Gastrocnemius medialis (tissue), 4 donors: ENCODE measurements around the gene BAK1. TPM values are rescaled to one million over a fixed set of nuclear protein-coding genes. Genes with fewer than 3 reads are reported as not detected.
"Not testable (repeated sequence)": the region's sequence is repeated elsewhere in the genome, so short reads cannot be mapped to it uniquely, and the experiment has no call there.

ENCODE experiments used
- ATAC-seq, 2 donors: fragments of 150-250 bp; one replicate each; pipeline ENCODE4 v1.9.1; 2016
- DNase-seq, 2 donors: peaks; one replicate each; pipeline ENCODE4 v3.0.0-alpha.2; 2019
- H3K27ac ChIP-seq, 4 donors: fragments of 200-600 bp; sonication (generic); 1 replicate in 1 of 4; 2 replicates in 3 of 4; pipeline ENCODE4 v1.5.1; 2016 to 2018; ENCODE audit warnings: mild to moderate bottlenecking in 2 of 4, moderate library complexity in 1 of 4
- H3K27me3 ChIP-seq, 3 donors: fragments of 200-600 bp; sonication (generic) in 2 of 3; 1 replicate in 1 of 3; 2 replicates in 2 of 3; pipeline versions ENCODE4 v1.5.1 to v1.6.0; 2016 to 2019; ENCODE audit warnings: mild to moderate bottlenecking in 1 of 3, moderate library complexity in 1 of 3
- H3K36me3 ChIP-seq, 2 donors: fragments of 200-600 bp; sonication (generic) in 1 of 2; one replicate each; pipeline ENCODE4 v1.5.1; 2017 to 2018
- H3K4me1 ChIP-seq, 2 donors: fragments of 200-600 bp; sonication (generic) in 1 of 2; one replicate each; pipeline ENCODE4 v1.5.1; 2016 to 2017; ENCODE audit warnings: mild to moderate bottlenecking in 2 of 2
- H3K4me3 ChIP-seq, 4 donors: fragments of 200-600 bp; sonication (generic) in 3 of 4; 1 replicate in 1 of 4; 2 replicates in 3 of 4; pipeline ENCODE4 v1.5.1; 2016 to 2019; ENCODE audit warnings: mild to moderate bottlenecking in 2 of 4
- H3K9me3 ChIP-seq, 3 donors: fragments of 200-600 bp; sonication (generic) in 2 of 3; 1 replicate in 1 of 3; 2 replicates in 2 of 3; pipeline ENCODE4 v1.5.1; 2016 to 2019
- POLR2A ChIP-seq, 2 donors: fragments of 450-650 bp; IDR thresholded peaks; one replicate each; pipeline ENCODE4 v1.6.1; 2017; ENCODE audit warnings: antibody characterized with exemption in 2 of 2, mild to moderate bottlenecking in 2 of 2, moderate library complexity in 2 of 2
- in situ Hi-C, 4 donors: fragments of 200-750 bp; cut with MboI; loops; one replicate each; pipeline versions ENCODE4 v1.15.0 to v1.8.0; 2017; ENCODE audit warnings: low sequenced_read_pairs in 4 of 4
- intact Hi-C: fragments of 100-400 bp; cut with DNase I; formaldehyde crosslinking; loops from one replicate; pipeline ENCODE4 v1.15.1; 2023; ENCODE audit warnings: low total_unique reads
- total RNA-seq, 4 donors: library from RNA; depleted of rRNA; stranded (reverse); fragments of >200 nt; gene quantifications; one replicate each; pipeline versions ENCODE4 v1.1.0 to v1.2.3, GENCODE V29; 2016
- TF ChIP-seq, protein P1 (sequence below), 5 experiments: fragments of 450-650 bp in 3 of 5; fragments of 200-600 bp in 2 of 5; sonication (generic) in 2 of 5; IDR thresholded peaks in 4 of 5; conservative IDR thresholded peaks in 1 of 5; 1 replicate in 4 of 5; 2 replicates in 1 of 5; pipeline ENCODE4 v1.5.1; 2016 to 2019; ENCODE audit warnings: antibody characterized with exemption in 5 of 5, mild to moderate bottlenecking in 3 of 5, moderate library complexity in 3 of 5

BAK1 gene
- total RNA-seq, 4 donors from 2014 or later = 5.8 to 11.7 (median 8.2) TPM

- H3K4me3 ChIP-seq = no peak overlapping the region
- in situ Hi-C loops (no loop called here), intact Hi-C loops (no loop called here)
- no peaks in the 10 kb centered on the region for H3K4me1 ChIP-seq
- H3K9me3 ChIP-seq = no peaks in the 10 kb centered on the region
- DNase-seq (no peak), ATAC-seq (no peak)
- no peak for TF ChIP-seq POLR2A (IDR thresholded peaks at IDR 0.05)
- TF ChIP-seq, protein P1, sequence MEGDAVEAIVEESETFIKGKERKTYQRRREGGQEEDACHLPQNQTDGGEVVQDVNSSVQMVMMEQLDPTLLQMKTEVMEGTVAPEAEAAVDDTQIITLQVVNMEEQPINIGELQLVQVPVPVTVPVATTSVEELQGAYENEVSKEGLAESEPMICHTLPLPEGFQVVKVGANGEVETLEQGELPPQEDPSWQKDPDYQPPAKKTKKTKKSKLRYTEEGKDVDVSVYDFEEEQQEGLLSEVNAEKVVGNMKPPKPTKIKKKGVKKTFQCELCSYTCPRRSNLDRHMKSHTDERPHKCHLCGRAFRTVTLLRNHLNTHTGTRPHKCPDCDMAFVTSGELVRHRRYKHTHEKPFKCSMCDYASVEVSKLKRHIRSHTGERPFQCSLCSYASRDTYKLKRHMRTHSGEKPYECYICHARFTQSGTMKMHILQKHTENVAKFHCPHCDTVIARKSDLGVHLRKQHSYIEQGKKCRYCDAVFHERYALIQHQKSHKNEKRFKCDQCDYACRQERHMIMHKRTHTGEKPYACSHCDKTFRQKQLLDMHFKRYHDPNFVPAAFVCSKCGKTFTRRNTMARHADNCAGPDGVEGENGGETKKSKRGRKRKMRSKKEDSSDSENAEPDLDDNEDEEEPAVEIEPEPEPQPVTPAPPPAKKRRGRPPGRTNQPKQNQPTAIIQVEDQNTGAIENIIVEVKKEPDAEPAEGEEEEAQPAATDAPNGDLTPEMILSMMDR (IDR thresholded peaks at IDR 0.05 in 4 of 5, conservative IDR thresholded peaks at IDR 0.05 in 1 of 5) = no peak
- H3K36me3 ChIP-seq = no peaks in the 10 kb centered on the region
- H3K27me3 ChIP-seq = no peaks in the 10 kb centered on the region
- no peak overlapping the region for H3K27ac ChIP-seq
Measured at GRCh38 chr6:33551538-33551937, 28.5 kb downstream of the BAK1 start.

DNA sequence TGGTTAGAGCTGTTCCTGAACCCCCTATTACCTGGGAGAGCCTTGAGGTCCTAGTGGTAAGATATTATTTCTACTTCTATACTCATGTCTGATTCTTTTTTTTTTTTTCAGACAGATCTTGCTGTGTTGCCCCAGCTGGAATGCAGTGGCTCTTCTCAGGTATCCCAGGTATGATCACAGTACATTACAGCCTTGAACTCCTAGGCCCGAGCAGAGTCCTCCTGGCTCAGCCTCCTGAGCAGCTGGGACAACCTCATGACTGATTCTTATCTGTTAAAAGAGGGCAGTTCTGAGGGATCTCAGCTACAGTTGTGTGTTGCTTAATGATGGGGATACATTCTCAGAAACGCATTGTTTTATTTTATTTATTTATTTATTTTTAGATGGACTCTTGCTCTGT is 30.2 kb downstream of the BAK1 start:
- in situ Hi-C loops (no loop called here), intact Hi-C loops (no loop called here)
- DNase-seq (no peak), ATAC-seq (no peak)
- no peak for TF ChIP-seq POLR2A (IDR thresholded peaks at IDR 0.05)
- TF ChIP-seq, protein P1 (IDR thresholded peaks at IDR 0.05 in 4 of 5, conservative IDR thresholded peaks at IDR 0.05 in 1 of 5) = no peak
- Histone ChIP-seq H3K36me3 (no peaks in the 10 kb centered on the region), H3K27me3 (no peaks in the 10 kb centered on the region), H3K4me3 (no peak overlapping the region), H3K27ac (no peak overlapping the region), H3K4me1 (no peaks in the 10 kb centered on the region), H3K9me3 (no peaks in the 10 kb centered on the region)

GRCh38 chr6:33549196-33549595 is 30.9 kb downstream of the BAK1 start:
- no peaks in the 10 kb centered on the region for H3K27me3 ChIP-seq
- ATAC-seq (no peak), DNase-seq (no peak)
- no peaks in the 10 kb centered on the region for H3K4me1 ChIP-seq
- in situ Hi-C loops (no loop called here), intact Hi-C loops (no loop called here)
- TF ChIP-seq POLR2A (IDR thresholded peaks at IDR 0.05) = no peak
- TF ChIP-seq, protein P1 (IDR thresholded peaks at IDR 0.05 in 4 of 5, conservative IDR thresholded peaks at IDR 0.05 in 1 of 5) = no peak
- H3K9me3 ChIP-seq = no peaks in the 10 kb centered on the region
- no peaks in the 10 kb centered on the region for H3K36me3 ChIP-seq
- no peak overlapping the region for H3K27ac ChIP-seq
- no peak overlapping the region for H3K4me3 ChIP-seq

DNA sequence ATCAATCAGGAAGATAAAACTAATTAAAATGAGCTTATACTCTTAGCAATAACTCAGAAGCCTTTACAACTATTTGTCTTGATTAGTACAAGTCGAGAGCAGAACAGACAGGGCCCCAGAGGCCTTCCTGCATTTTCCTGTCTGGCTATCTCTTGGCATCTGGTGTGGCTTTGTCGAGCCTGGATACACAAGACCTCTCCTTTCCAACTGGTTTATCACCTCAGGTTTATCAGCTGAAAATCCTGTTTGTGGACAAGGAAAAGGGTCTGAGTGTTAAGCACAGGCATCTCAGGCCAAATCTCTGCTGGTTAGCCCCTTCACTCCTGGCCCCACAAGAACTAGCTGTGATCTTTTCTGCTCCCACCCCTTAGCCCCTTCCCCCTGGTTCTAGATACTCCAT is 32.6 kb downstream of the BAK1 start:
- ATAC-seq = no peak
- H3K4me1 ChIP-seq = no peaks in the 10 kb centered on the region
- intact Hi-C loops = no loop called here

GRCh38 chr6:33546766-33547165 is 33.3 kb downstream of the BAK1 start:
- Histone ChIP-seq H3K27me3 (no peaks in the 10 kb centered on the region), H3K9me3 (no peaks in the 10 kb centered on the region), H3K36me3 (no peaks in the 10 kb centered on the region), H3K27ac (no peak overlapping the region), H3K4me3 (no peak overlapping the region), H3K4me1 (no peaks in the 10 kb centered on the region)
- intact Hi-C loops (no loop called here), in situ Hi-C loops (no loop called here)
- ATAC-seq = no peak
- TF ChIP-seq, protein P1 (IDR thresholded peaks at IDR 0.05 in 4 of 5, conservative IDR thresholded peaks at IDR 0.05 in 1 of 5) = no peak
- no peak for TF ChIP-seq POLR2A (IDR thresholded peaks at IDR 0.05)
- DNase-seq = no peak

More for the DNA sequence above, 32.6 kb downstream of the BAK1 start:
- no peak for TF ChIP-seq POLR2A (IDR thresholded peaks at IDR 0.05)
- TF ChIP-seq, protein P1 (IDR thresholded peaks at IDR 0.05 in 4 of 5, conservative IDR thresholded peaks at IDR 0.05 in 1 of 5) = no peak
- Histone ChIP-seq H3K27me3 (no peaks in the 10 kb centered on the region), H3K4me3 (no peak overlapping the region), H3K9me3 (no peaks in the 10 kb centered on the region), H3K36me3 (no peaks in the 10 kb centered on the region), H3K27ac (no peak overlapping the region)
- in situ Hi-C loops = no loop called here
- DNase-seq = no peak

DNA sequence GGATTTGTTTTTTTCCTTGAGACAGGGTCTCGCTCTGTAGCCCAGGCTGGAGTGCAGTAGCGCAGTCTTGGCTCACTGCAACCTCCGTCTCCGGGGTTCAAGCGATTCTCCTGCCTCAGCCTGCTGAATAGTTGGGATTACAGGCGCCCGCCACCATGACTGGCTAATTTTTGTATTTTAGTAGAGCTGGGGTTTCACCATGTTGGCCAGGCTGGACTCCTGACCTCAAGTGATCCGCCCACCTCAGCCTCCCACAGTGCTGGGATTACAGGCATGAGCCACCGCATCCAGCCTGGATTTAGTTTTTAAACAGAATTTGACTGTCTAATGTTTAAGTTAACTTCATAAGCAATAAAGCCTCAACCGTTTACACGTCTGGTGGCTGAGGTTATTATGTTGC is 34.8 kb downstream of the BAK1 start:
- in situ Hi-C loops, intact Hi-C loops, H3K4me3 ChIP-seq: not testable (repeated sequence)

More for the DNA sequence above, 34.8 kb downstream of the BAK1 start:
- not testable (repeated sequence) for DNase-seq, H3K9me3 ChIP-seq, ATAC-seq, H3K4me1 ChIP-seq, H3K27ac ChIP-seq, H3K27me3 ChIP-seq, H3K36me3 ChIP-seq
